Measurements from ENCODE around the gene EYS. TPM values are rescaled to one million over a fixed set of nuclear protein-coding genes. Genes with fewer than 3 reads are reported as not detected.

Gene EYS
- total and polyA plus RNA-seq, 2 experiments from 2014 or later = under 0.01 to 0.15 TPM

DNA sequence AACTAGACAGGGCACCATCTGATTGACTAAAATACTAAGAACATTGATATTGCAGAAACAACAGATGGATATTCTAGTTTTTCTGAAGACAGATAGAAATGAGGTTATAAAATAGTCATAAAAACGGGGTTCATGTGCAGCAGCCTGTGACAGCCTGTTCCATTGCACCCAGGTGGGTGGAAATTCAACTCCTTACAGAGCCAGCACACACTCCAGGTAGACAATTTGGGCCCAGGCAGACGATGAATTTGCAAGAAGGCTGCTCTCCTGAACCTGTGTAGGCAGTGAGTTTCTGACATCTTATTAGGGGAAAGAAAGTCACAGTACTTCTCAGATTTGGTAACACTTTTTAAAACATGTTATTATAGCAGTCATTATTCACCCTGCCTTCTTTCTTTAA, 1657.3 kb downstream of the EYS start:
- Histone ChIP-seq H3K27me3 (no peaks in the 10 kb centered on the region), H3K36me3 (no peaks in the 10 kb centered on the region), H3K27ac (no peak overlapping the region), H3K4me1 (ENCODE audit: low read depth) (peaks cover 7% of the 10 kb centered on the region), H3K9me3 (ENCODE audit: low read depth) (no peaks in the 10 kb centered on the region), H3K4me3 (no peak overlapping the region)
- no peak for DNase-seq (ENCODE audit: low read depth in 1 of 2, low spot score in 1 of 2)
- TF ChIP-seq, protein P1, sequence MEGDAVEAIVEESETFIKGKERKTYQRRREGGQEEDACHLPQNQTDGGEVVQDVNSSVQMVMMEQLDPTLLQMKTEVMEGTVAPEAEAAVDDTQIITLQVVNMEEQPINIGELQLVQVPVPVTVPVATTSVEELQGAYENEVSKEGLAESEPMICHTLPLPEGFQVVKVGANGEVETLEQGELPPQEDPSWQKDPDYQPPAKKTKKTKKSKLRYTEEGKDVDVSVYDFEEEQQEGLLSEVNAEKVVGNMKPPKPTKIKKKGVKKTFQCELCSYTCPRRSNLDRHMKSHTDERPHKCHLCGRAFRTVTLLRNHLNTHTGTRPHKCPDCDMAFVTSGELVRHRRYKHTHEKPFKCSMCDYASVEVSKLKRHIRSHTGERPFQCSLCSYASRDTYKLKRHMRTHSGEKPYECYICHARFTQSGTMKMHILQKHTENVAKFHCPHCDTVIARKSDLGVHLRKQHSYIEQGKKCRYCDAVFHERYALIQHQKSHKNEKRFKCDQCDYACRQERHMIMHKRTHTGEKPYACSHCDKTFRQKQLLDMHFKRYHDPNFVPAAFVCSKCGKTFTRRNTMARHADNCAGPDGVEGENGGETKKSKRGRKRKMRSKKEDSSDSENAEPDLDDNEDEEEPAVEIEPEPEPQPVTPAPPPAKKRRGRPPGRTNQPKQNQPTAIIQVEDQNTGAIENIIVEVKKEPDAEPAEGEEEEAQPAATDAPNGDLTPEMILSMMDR (IDR thresholded peaks at IDR 0.05; ENCODE audit: low read depth, low read length) = no peak

- TF ChIP-seq, protein P1 (IDR thresholded peaks at IDR 0.05; ENCODE audit: low read depth, low read length) = no peak
- DNase-seq (ENCODE audit: low read depth in 1 of 2, low spot score in 1 of 2) = no peak
- H3K27me3 ChIP-seq = no peaks in the 10 kb centered on the region
- no peaks in the 10 kb centered on the region for H3K9me3 ChIP-seq (ENCODE audit: low read depth)
- H3K4me1 ChIP-seq (ENCODE audit: low read depth) = peaks cover 10% of the 10 kb centered on the region
- H3K36me3 ChIP-seq = no peaks in the 10 kb centered on the region
- H3K4me3 ChIP-seq = no peak overlapping the region
- no peak overlapping the region for H3K27ac ChIP-seq
Observed at GRCh38 chr6:64046746-64047208, 1660.2 kb downstream of the EYS start.

GRCh38 chr6:64041373-64041772, 1665.7 kb downstream of the EYS start:
- H3K27me3 ChIP-seq = no peaks in the 10 kb centered on the region
- H3K9me3 ChIP-seq (ENCODE audit: low read depth) = no peaks in the 10 kb centered on the region
- TF ChIP-seq, protein P1 (IDR thresholded peaks at IDR 0.05; ENCODE audit: low read depth, low read length) = no peak

GRCh38 chr6:64040113-64040512, 1666.9 kb downstream of the EYS start:
- Histone ChIP-seq H3K4me3 (no peak overlapping the region), H3K27ac (no peak overlapping the region), H3K36me3 (no peaks in the 10 kb centered on the region), H3K4me1 (ENCODE audit: low read depth) (peaks cover 25% of the 10 kb centered on the region), H3K27me3 (no peaks in the 10 kb centered on the region), H3K9me3 (ENCODE audit: low read depth) (no peaks in the 10 kb centered on the region)
- DNase-seq (ENCODE audit: low read depth in 1 of 2, low spot score in 1 of 2) = no peak
- TF ChIP-seq, protein P1 (IDR thresholded peaks at IDR 0.05; ENCODE audit: low read depth, low read length) = no peak

More at GRCh38 chr6:64041373-64041772, 1665.7 kb downstream of the EYS start:
- no peaks in the 10 kb centered on the region for H3K36me3 ChIP-seq
- peak overlapping the region; percentile 70 for H3K27ac ChIP-seq
- no peak overlapping the region for H3K4me3 ChIP-seq
- DNase-seq (ENCODE audit: low read depth in 1 of 2, low spot score in 1 of 2) = peak in 1 of 2 donors; percentile 30
- peaks cover 29% of the 10 kb centered on the region for H3K4me1 ChIP-seq (ENCODE audit: low read depth)

GRCh38 chr6:64037427-64037826, 1669.6 kb downstream of the EYS start:
- no peak for DNase-seq (ENCODE audit: low read depth in 1 of 2, low spot score in 1 of 2)
- TF ChIP-seq, protein P1 (IDR thresholded peaks at IDR 0.05; ENCODE audit: low read depth, low read length) = no peak
- no peaks in the 10 kb centered on the region for H3K9me3 ChIP-seq (ENCODE audit: low read depth)
- no peak overlapping the region for H3K27ac ChIP-seq
- H3K4me1 ChIP-seq (ENCODE audit: low read depth) = peaks cover 33% of the 10 kb centered on the region
- H3K27me3 ChIP-seq = no peaks in the 10 kb centered on the region
- H3K4me3 ChIP-seq = no peak overlapping the region
- H3K36me3 ChIP-seq = no peaks in the 10 kb centered on the region

All from cardiac muscle cell (in vitro differentiated cells and primary cell).